ENCODE data around the gene ATRNL1.

The ATRNL1 gene

GRCh38 chr10:115846528-115846927, 753.4 kb downstream of the ATRNL1 start:
- DNase-seq (ENCODE audit: low spot score), result no peak

- DNase-seq (ENCODE audit: low spot score), result no peak
Measured at GRCh38 chr10:115849197-115849596, 756.0 kb downstream of the ATRNL1 start.

GRCh38 chr10:115850666-115851065, 757.5 kb downstream of the ATRNL1 start:
- DNase-seq (ENCODE audit: low spot score), result no peak

- no peak for DNase-seq (ENCODE audit: low spot score)
Measured at GRCh38 chr10:115851695-115852094, 758.5 kb downstream of the ATRNL1 start.

- DNase-seq (ENCODE audit: low spot score), result no peak
Measured at GRCh38 chr10:115854740-115855435, 761.7 kb downstream of the ATRNL1 start.

- DNase-seq (ENCODE audit: low spot score), result no peak
Measured at GRCh38 chr10:115856580-115856979, 763.4 kb downstream of the ATRNL1 start.

GRCh38 chr10:115857856-115858255, 764.7 kb downstream of the ATRNL1 start:
- DNase-seq (ENCODE audit: low spot score), result no peak

- DNase-seq (ENCODE audit: low spot score), result no peak
Measured at GRCh38 chr10:115860182-115861107, 767.3 kb downstream of the ATRNL1 start.

- DNase-seq (ENCODE audit: low spot score), result no peak
Measured at GRCh38 chr10:115861455-115861854, 768.3 kb downstream of the ATRNL1 start.

- no peak for DNase-seq (ENCODE audit: low spot score)
Measured at GRCh38 chr10:115861864-115862263, 768.7 kb downstream of the ATRNL1 start.

- DNase-seq (ENCODE audit: low spot score), result no peak
Measured at GRCh38 chr10:115866174-115866573, 773.0 kb downstream of the ATRNL1 start.

GRCh38 chr10:115866691-115867090, 773.5 kb downstream of the ATRNL1 start:
- no peak for DNase-seq (ENCODE audit: low spot score)

- DNase-seq (ENCODE audit: low spot score), result no peak
Measured at GRCh38 chr10:115867305-115867704, 774.1 kb downstream of the ATRNL1 start.

GRCh38 chr10:115871855-115872254, 778.7 kb downstream of the ATRNL1 start:
- no peak for DNase-seq (ENCODE audit: low spot score)

GRCh38 chr10:115875172-115875571, 782.0 kb downstream of the ATRNL1 start:
- no peak for DNase-seq (ENCODE audit: low spot score)

GRCh38 chr10:115879372-115880089, 786.4 kb downstream of the ATRNL1 start:
- no peak for DNase-seq (ENCODE audit: low spot score)

- no peak for DNase-seq (ENCODE audit: low spot score)
Measured at GRCh38 chr10:115882021-115882420, 788.9 kb downstream of the ATRNL1 start.

- no peak for DNase-seq (ENCODE audit: low spot score)
Measured at GRCh38 chr10:115883372-115883771, 790.2 kb downstream of the ATRNL1 start.

GRCh38 chr10:115884331-115884730, 791.2 kb downstream of the ATRNL1 start:
- no peak for DNase-seq (ENCODE audit: low spot score)

GRCh38 chr10:115895166-115895565, 802.0 kb downstream of the ATRNL1 start:
- DNase-seq (ENCODE audit: low spot score), result no peak

- DNase-seq (ENCODE audit: low spot score), result no peak
Measured at GRCh38 chr10:115898242-115898641, 805.1 kb downstream of the ATRNL1 start.

GRCh38 chr10:115902596-115902995, 809.4 kb downstream of the ATRNL1 start:
- DNase-seq (ENCODE audit: low spot score), result no peak

GRCh38 chr10:115903207-115903606, 810.0 kb downstream of the ATRNL1 start:
- no peak for DNase-seq (ENCODE audit: low spot score)
